Body of pancreas (tissue), 4 donors: Measurements from ENCODE around the gene LY6G6F. TPM values are rescaled to one million over a fixed set of nuclear protein-coding genes. Genes with fewer than 3 reads are reported as not detected.

Source experiments
- ATAC-seq: fragments of 150-250 bp; one replicate; pipeline ENCODE4 v1.9.1; 2016
- DNase-seq, 4 donors: peaks; one replicate each; pipeline ENCODE4 v3.0.0-alpha.2; 2019
- H3K27ac ChIP-seq, 4 donors: fragments of 200-600 bp; sonication (generic); 1 replicate in 3 of 4; 2 replicates in 1 of 4; pipeline versions ENCODE4 v1.5.1 to v1.6.1; 2016 to 2019; ENCODE audit warnings: mild to moderate bottlenecking in 1 of 4, mixed read lengths in 1 of 4, moderate library complexity in 1 of 4
- H3K27me3 ChIP-seq, 2 donors: fragments of 200-600 bp; sonication (generic); one replicate each; pipeline ENCODE4 v1.6.0; 2016; ENCODE audit warnings: mild to moderate bottlenecking in 1 of 2
- H3K36me3 ChIP-seq, 2 donors: fragments of 200-600 bp; sonication (generic); replicated peaks in 1 of 2; 2 replicates each; pipeline ENCODE4 v1.5.1; 2016; ENCODE audit warnings: low read depth in 2 of 2; ENCODE audit not compliant: insufficient read depth in 1 of 2
- H3K4me1 ChIP-seq: fragments of 200-600 bp; sonication (generic); one replicate; pipeline ENCODE4 v1.6.0; 2016
- H3K4me3 ChIP-seq, 2 donors: fragments of 200-600 bp; sonication (generic); 1 replicate in 1 of 2; 2 replicates in 1 of 2; pipeline ENCODE4 v1.5.1; 2016 to 2019
- H3K9me3 ChIP-seq, 3 donors: fragments of 200-600 bp; sonication (generic); 1 replicate in 2 of 3; 2 replicates in 1 of 3; pipeline ENCODE4 v1.5.1; 2016
- POLR2A ChIP-seq, 3 donors: fragments of 450-650 bp; IDR thresholded peaks; one replicate each; pipeline ENCODE4 v1.6.1; 2016; ENCODE audit warnings: antibody characterized with exemption in 3 of 3, mild to moderate bottlenecking in 2 of 3
- WGBS, 2 donors: methylation state at CpG; one replicate each; pipeline ENCODE4 v1.1.5; 2017; 5-methylcytosine and 5-hydroxymethylcytosine counted together
- intact Hi-C: fragments of 100-400 bp; cut with DNase I; formaldehyde crosslinking; loops from one replicate; pipeline ENCODE4 v1.15.1; 2023
- total RNA-seq, 2 donors: library from RNA; depleted of rRNA; stranded (reverse); fragments of >200 nt; gene quantifications; one replicate each; pipeline ENCODE4 v1.1.0, GENCODE V29; 2016
- TF ChIP-seq, protein P1 (sequence below), 7 experiments: fragments of 450-650 bp in 4 of 7; fragments of 200-600 bp in 3 of 7; sonication (generic) in 3 of 7; IDR thresholded peaks; one replicate each; pipeline ENCODE4 v1.5.1; 2016 to 2019; ENCODE audit warnings: antibody characterized with exemption in 7 of 7

LY6G6F gene
- total RNA-seq, 2 donors from 2014 or later = not detected

DNA sequence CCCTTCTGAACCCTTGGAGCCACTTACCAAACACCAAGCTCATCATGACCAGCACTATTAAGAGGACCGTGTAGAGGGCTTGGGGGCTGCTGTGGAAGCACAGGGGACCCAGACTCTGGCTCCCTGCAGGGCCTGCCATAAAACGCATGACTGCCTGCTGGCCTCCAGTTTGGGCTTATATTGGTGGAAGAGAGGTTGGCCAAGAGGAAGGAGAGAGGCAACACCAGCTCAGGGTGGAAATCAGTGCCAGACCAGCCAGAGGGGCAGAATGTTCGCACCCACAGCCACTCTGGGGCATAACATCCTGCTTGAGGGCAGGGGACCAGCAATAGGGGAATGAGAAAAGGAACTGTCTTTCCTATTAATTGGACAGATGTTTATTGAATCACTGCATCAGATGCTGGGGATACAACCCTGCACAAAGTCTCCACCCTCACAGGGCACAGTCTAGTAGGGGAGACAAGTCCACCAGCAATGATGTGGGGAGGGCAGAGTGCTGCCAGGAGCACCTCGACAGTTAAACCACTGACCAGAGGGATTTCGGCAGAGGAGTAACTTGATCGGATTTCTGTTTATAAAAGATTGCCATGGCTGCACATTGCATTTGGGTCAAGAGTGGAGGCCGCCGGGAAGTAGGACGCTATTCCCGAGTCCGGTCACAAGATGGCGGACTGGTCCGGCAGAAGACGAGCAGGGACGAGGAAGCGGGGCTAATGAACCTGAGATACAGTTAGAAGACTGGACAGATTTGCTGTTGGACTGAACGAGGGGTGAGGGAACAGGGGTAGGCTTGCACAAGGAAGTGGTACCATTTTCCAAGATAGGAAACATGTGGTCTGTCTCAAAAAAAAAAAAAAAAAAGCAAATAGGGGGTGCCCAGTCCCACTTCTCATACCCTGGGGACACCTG is 26.2 kb upstream of the LY6G6F start, which contains the start of gene LY6G5C:
TSS of gene LY6G5C (minus strand) at position 842 of the 909 bp plus-strand sequence. CDS start at position 148, 694 bp downstream.
- peak; percentile 84 to 88 (median 86) for DNase-seq
- H3K36me3 ChIP-seq = no peaks in the 10 kb centered on the region
- ATAC-seq = peak; percentile 89
- no peaks in the 10 kb centered on the region for H3K27me3 ChIP-seq
- H3K9me3 ChIP-seq = no peaks in the 10 kb centered on the region
- intact Hi-C loops = loop anchor here (5.0 kb wide), 1 partner anchor 272 kb away; no protein-coding TSS in a partner anchor
- TF ChIP-seq, protein P1, sequence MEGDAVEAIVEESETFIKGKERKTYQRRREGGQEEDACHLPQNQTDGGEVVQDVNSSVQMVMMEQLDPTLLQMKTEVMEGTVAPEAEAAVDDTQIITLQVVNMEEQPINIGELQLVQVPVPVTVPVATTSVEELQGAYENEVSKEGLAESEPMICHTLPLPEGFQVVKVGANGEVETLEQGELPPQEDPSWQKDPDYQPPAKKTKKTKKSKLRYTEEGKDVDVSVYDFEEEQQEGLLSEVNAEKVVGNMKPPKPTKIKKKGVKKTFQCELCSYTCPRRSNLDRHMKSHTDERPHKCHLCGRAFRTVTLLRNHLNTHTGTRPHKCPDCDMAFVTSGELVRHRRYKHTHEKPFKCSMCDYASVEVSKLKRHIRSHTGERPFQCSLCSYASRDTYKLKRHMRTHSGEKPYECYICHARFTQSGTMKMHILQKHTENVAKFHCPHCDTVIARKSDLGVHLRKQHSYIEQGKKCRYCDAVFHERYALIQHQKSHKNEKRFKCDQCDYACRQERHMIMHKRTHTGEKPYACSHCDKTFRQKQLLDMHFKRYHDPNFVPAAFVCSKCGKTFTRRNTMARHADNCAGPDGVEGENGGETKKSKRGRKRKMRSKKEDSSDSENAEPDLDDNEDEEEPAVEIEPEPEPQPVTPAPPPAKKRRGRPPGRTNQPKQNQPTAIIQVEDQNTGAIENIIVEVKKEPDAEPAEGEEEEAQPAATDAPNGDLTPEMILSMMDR (IDR thresholded peaks at IDR 0.05) = peak; percentile 34 to 87 (median 81)
- TF ChIP-seq POLR2A (IDR thresholded peaks at IDR 0.05) = peak in 2 of 3 donors; percentile 38 to 48
- H3K4me3 ChIP-seq = peak within 1 kb of the TSS in 1 of 2 donors; percentile 18
- WGBS, 2 donors = 7 to 11% methylated on average over 15 to 17 of the region's 17 CpGs
- H3K27ac ChIP-seq = peak within 1 kb of the TSS in 3 of 4 donors; percentile 59 to 82 (median 70)
- peaks cover 27% of the 10 kb centered on the region for H3K4me1 ChIP-seq

DNA sequence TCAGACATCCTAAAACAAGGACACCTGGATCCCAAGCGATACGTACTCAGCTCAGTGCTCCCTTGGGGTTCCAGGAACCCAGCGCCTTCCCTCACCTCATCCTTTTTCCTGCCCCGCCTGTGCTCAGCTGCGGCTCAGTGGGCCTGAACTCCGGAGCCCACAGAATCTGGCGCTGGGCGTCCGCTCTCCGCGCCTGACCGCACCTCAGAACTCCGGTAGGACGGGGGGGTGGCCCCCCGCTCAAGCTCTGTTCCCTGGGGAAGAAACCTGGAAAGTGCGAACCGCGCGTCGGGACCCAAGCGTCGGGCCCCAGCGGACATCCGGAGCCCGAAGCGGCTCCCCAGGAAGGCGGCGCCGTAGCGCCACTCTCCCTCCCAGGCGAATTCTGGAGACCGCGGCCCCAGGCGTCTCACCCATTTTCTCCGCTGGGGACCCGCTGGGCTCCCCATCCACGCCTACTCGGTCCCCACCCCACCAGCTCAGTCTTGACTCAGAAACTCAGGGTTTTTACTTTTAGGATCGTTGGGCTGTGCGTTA is 25.5 kb upstream of the LY6G6F start:
- WGBS, 2 donors = 0 to 3% methylated on average over 3 to 29 of the region's 40 CpGs
- peak; percentile 51 for ATAC-seq
- Histone ChIP-seq H3K4me1 (peaks cover 27% of the 10 kb centered on the region), H3K27me3 (no peaks in the 10 kb centered on the region), H3K27ac (peak overlapping the region in 3 of 4 donors; percentile 59 to 82 (median 70)), H3K9me3 (no peaks in the 10 kb centered on the region), H3K36me3 (no peaks in the 10 kb centered on the region), H3K4me3 (peak overlapping the region in 1 of 2 donors; percentile 18)
- peak; percentile 33 to 61 (median 42) for DNase-seq
- peak in 2 of 3 donors; percentile 48 to 49 for TF ChIP-seq POLR2A (IDR thresholded peaks at IDR 0.05)
- TF ChIP-seq, protein P1 (IDR thresholded peaks at IDR 0.05) = peak in 2 of 7 experiments; percentile 6 to 37
- intact Hi-C loops = loop anchor here (5.0 kb wide), 1 partner anchor 271 kb away; no protein-coding TSS in a partner anchor

DNA sequence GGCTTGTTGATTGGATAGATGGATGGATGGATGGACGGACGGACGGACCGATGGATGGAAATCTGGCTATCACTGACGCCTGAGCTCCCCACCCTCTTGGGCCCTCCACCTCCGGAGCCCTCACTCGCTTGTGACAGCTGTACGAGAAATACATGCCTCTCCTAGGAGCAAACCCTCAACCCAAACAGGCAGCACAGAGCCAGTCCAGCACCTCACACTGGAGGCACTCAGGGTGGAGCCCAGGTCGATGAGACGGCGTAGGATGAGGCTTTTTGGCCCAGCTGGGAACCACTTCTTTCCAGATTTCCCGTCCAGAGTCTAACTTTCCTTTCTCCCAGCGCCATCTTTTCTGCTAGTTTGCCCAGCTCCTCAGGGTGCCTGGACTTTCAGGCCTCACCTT is 23.1 kb upstream of the LY6G6F start:
- intact Hi-C loops = loop anchor here (5.0 kb wide), 1 partner anchor 269 kb away; no protein-coding TSS in a partner anchor
- Histone ChIP-seq H3K27ac (peak overlapping the region in 2 of 4 donors; percentile 31 to 60), H3K27me3 (no peaks in the 10 kb centered on the region), H3K4me3 (no peak overlapping the region), H3K4me1 (peaks cover 27% of the 10 kb centered on the region), H3K9me3 (no peaks in the 10 kb centered on the region), H3K36me3 (peaks cover 0 to 8% of the 10 kb centered on the region in 2 donors)
- 64 to 76% methylated on average over 13 of the region's 13 CpGs for WGBS, 2 donors
- ATAC-seq = no peak
- TF ChIP-seq POLR2A (IDR thresholded peaks at IDR 0.05) = no peak
- no peak for DNase-seq

DNA sequence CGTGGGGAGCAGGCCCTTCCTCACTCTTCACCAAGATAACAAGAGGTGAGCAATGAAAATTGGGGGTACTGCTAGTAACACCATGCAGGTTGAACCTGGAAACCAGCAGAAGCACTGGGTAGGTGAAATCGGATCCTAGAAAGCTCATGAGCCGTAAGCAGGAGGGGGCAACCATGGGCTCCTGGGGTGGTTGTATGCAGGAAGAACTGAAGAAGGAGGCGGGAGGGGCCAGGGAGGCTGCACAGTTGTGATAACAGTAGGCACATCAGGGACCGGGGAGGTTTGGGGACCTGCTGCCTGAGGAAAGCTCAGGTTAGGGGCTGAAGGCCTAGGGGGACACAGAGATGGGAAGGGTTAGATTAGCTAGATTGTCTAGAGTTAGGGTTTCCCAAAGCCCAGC is 20.2 kb upstream of the LY6G6F start:
- Histone ChIP-seq H3K27ac (no peak overlapping the region), H3K27me3 (no peaks in the 10 kb centered on the region), H3K9me3 (no peaks in the 10 kb centered on the region), H3K4me3 (no peak overlapping the region), H3K36me3 (peaks cover 0 to 13% of the 10 kb centered on the region in 2 donors), H3K4me1 (peaks cover 14% of the 10 kb centered on the region)
- ATAC-seq (no peak), DNase-seq (no peak)
- WGBS, 2 donors = 75 to 82% methylated on average over 5 of the region's 5 CpGs
- intact Hi-C loops = no loop called here
- TF ChIP-seq POLR2A (IDR thresholded peaks at IDR 0.05) = no peak
- TF ChIP-seq, protein P1 (IDR thresholded peaks at IDR 0.05) = no peak

DNA sequence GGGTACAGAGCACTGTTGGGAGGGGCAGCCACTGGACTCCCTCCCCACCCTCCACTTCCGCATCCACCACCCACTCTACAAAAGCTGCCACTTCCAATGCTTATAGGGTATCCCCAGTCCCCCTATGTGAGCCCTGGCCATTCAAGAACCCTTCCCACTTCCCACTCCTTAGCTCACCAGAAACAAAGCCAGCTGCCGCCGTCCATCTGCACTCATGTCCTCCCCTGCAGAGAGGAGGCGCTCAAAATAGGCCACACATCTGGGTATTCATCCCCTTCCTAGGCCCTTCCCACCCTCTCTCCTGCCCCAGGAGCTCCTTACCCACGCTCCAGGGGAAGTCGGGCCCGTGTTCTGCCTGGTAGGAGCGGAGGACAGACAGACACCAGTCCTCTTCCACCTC is 19.3 kb upstream of the LY6G6F start:
- Histone ChIP-seq H3K4me3 (no peak overlapping the region), H3K36me3 (peaks cover 0 to 15% of the 10 kb centered on the region in 2 donors), H3K27ac (no peak overlapping the region), H3K4me1 (peaks cover 10% of the 10 kb centered on the region), H3K9me3 (no peaks in the 10 kb centered on the region), H3K27me3 (no peaks in the 10 kb centered on the region)
- DNase-seq (no peak), ATAC-seq (no peak)
- intact Hi-C loops = no loop called here
- 81 to 95% methylated on average over 8 of the region's 8 CpGs for WGBS, 2 donors
- TF ChIP-seq, protein P1 (IDR thresholded peaks at IDR 0.05) = no peak
- no peak for TF ChIP-seq POLR2A (IDR thresholded peaks at IDR 0.05)
